Activated T-helper 1 cell treated with Interleukin-2 at 50 U/mL for 16 hours (primary cell): ENCODE results near the gene ITPR1.

Experiments used
- DNase-seq: peaks from one replicate; pipeline ENCODE4 v3.0.0-alpha.2; 2020; ENCODE audit warnings: low read depth

ITPR1 gene

GRCh38 chr3:4744405-4745234 lies 251.5 kb downstream of the ITPR1 start:
- DNase-seq: no peak

DNA sequence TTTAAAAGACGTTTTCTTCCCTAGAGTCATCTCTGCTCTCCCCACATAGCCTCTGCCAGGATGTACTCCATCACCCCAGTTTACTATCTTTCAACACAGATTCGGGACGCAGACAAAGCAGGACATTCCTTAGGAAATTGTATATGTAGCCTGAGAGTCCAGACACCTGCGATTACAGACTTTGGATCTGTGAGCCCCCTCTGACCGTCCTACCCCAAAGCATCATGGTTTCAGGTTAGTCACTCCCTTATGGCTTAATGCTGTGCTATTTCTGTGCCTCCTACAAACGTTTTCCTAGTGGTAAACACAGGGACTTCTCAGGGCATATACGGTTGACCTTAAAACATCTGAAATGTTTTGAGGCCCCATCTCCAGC lies 252.1 kb downstream of the ITPR1 start:
- DNase-seq: no peak

DNA sequence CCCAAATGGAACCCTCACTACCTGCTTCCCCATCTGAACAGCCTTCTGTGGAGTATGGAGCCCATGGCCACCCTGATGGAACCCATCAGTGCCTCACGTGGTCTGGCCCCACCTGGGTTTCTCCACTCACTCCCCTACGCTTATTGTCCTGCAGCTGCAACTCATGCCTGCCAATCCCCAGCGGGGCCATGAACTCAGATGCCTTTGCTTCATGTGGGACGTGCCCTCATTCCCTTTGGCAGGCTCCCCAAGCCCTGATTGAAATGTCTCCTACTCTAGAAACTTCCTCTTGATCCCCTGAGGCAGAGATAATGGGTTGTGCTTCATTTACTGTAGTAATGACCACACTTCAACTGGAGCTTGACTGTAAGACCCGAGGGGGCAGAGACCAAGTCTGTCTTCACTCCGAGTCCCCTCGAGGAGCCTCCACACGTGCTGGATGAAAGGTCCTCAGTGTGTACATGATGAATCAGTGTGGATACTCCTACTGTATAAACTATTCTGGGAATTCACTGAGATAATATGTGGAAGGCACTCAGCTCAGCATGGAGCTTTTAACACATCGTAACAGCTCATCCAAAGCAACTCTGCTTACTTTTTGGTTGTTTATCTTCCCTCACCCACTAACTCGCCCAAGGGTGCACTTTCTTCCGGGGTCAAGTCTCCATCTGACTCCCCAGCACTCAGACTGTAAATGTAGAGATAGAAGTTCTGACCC lies 253.3 kb downstream of the ITPR1 start:
- DNase-seq: no peak

- no peak for DNase-seq
Observed at GRCh38 chr3:4748127-4748526, 255.0 kb downstream of the ITPR1 start.

DNA sequence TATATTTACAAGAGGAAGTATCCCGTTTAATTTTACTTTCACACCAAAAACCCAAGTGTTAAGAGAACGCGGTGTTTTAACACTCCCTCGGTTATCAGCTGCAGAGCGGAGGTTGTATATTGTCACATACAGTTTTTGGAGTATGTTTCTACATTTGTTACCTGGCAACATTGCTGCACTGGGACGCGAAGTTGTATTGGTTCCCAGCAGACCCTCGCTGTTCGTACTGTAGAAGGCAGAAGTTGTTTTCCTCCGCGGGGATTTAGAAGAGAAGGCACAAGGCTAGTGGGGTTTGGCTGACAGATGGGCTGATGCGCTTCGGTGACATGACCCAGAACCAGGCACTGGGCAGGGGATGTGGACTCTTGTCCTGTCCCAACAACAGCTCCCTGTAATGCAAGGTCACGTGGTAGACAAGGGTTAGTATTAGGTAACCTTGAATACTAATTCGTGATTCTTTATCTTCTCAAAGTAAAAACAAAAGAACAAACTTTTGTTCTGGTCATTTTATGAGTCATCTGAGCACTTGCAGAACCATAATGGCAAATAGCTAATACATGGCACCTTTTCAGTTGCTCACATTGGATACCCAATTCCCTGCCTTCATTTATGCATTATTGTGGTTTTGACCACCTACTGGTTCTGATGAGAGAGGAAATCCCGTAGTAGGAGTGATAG lies 255.7 kb downstream of the ITPR1 start:
- DNase-seq: no peak

GRCh38 chr3:4749567-4750002 lies 256.4 kb downstream of the ITPR1 start:
- no peak for DNase-seq

DNA sequence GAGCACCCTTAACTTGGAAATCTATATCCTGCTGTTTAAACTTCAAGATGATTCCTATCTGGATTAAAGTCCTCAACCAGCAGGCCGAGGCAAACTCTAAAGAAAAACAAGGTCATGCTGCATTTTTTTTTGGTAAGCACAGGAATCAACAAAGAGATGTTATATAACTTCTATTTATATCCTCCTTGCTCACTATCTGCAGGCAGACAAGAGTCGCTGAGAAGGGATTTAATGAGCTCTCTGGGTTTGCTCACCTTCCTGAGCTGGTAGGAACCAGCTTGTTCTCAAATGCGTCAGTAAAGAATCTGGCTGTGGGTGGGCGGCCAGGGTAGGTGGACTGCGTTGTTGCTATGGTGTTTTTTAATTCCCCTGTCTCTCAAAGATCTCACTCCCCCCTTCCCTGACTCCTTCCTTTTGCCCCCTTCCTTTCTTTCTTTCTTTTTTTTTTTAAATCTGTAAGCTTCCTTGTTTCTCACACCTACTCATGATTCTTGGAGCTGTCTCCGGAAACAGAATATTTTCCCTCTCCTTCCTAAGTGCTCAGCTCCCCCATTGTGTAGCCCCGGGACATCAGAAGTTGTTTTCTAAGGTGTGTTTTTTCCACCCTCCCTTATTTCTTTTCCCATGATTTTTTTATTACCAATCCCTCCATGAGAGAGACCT lies 257.3 kb downstream of the ITPR1 start:
- no peak for DNase-seq

GRCh38 chr3:4751029-4751501 lies 257.9 kb downstream of the ITPR1 start:
- DNase-seq: no peak

- DNase-seq: no peak
Observed at GRCh38 chr3:4751502-4752101, 258.5 kb downstream of the ITPR1 start.

DNA sequence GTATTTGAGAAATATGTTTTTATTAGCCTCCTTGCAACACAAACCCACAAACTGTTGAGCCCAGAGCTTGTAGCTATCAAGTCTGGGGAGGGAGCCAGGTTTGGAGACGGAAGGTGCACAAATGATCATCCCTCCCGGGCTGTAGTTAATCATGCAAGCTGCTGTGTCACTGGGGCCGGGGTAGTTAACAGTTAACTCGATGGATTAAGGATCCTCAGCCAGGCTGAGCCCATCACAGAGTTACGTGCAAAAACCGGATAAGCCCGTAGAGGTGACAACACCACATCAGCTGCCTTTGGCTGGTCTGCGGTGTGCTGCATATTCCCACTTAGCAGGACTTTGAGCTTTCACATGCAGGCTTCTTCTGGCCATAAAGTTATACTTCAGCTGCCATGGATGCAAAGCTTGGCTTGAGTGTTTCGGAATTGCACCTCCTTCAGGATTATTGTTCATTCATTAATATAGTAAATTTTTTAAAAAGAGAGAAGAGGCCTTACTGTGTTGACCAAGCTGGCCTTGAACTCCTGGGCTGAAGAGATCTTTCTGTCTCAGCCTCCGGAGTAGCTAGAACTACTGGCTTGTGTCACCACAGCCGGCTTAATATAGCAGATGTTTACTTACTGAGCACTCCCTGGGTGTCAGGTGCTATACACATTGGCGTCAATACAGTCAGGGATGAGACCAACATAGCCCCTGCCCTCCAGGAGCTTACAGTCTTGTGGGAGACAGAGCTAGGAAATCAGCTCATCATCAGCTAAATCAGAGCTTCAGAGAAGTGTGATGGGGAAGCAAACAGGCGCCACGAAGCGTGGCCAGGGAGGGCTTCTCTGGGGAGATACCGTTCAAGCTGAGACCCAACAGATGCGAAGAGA lies 259.3 kb downstream of the ITPR1 start:
- no peak for DNase-seq

GRCh38 chr3:4753073-4753691 lies 260.0 kb downstream of the ITPR1 start:
- no peak for DNase-seq

GRCh38 chr3:4754180-4755086 lies 261.3 kb downstream of the ITPR1 start:
- DNase-seq: no peak

DNA sequence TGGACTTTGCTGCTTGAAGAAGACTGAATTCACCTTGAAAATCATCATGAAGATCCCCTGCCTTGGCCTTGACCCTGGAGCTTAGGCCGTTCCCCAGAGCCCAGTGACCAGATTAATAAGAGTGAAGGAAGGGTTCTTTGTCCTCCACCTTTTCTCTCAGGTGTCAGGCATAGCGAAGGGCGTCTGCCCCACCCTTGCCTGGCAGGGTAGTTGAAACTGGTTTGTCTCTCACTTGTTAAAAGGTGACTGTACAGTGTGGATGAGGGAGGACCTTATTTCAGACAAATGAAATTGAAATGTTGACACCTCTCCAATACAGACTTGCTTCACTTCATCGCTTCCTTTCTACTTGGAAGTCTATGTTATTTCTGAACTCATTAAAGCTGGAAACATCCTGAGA lies 262.4 kb downstream of the ITPR1 start:
- DNase-seq: no peak

DNA sequence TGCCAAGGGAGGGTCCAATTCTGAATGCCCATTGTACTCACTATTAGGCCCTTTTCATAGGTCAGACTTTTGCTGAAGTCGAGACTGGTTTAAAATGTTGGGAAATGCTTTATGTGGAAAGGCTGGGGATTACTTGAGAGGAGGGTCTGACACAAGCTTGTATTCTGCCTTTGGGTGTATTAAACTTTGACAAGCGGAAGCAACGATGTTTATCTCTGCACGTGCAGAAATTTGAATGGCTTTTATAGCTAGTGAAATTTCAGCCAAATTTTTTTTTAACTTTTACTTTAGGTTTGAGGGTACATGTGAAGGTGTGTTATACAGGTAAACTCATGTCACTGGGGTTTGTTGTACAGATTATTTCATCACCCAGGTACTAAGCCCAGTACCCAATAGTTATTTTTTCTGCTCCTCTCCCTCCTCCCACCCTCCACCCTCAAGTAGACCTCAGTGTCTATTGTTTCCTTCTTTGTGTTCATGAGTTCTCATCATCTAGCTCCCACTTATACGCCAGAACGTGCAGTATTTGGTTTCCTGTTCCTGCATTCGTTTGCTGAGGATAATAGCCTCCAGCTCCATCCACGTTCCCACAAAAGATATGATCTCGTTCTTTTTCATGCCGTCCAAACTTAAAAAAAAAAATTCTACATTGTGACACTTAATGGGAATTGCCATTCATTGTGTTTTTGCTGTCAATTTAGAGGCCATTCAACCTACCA lies 263.1 kb downstream of the ITPR1 start:
- no peak for DNase-seq

- no peak for DNase-seq
Observed at GRCh38 chr3:4756855-4757574, 263.9 kb downstream of the ITPR1 start.

- DNase-seq: no peak
Observed at GRCh38 chr3:4757575-4758248, 264.6 kb downstream of the ITPR1 start.

DNA sequence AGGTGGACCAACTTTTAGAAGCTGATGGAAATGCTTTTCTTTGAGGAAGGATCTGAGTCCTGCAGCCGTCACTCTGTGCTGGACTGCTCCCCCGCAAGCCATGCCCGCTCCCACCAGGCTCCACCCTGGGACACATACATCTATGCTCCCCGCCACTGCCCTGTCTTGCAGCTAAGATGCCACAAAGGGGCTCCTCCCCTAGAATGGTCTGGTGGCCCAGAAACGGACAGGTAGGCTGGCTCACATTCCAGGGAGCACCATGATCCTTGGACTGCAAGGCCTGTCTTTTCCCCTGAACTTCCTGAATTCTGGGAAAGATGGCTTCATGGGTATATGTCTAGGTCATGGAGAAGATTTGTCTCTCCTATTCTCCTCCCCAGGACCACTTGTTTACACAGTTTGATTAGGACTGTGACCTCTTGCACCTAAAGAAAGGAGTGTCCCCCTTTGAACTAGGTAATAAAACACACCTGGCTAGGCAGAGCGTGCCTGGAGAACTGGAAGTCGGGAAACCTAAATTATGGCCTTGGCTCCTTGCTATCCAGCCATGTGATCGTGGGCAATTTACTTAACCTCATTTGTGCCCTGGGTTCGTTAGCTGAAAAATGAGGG lies 265.2 kb downstream of the ITPR1 start:
- DNase-seq: no peak
